ENCODE measurements around the gene CCNH.

DNA sequence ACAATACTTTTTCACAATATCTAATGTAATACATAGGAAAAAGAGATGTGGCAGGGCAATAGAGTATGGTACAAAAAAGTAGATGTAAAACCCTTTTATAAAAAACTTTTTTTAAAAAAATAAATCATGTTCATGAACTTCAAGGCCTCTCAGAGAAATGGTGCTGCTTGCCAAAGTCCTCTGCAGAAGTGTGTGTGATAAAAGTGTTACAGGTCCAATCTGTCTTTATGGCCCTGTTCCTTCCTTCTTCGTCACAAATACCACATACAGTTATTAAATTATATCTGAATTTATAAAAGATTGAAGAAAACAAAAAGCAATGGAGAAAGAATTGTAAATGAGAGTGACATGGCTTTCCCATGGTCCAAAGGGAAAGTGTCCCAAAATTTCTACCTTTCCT lies 21.7 kb upstream of the CCNH start:
- TF ChIP-seq, protein P1, sequence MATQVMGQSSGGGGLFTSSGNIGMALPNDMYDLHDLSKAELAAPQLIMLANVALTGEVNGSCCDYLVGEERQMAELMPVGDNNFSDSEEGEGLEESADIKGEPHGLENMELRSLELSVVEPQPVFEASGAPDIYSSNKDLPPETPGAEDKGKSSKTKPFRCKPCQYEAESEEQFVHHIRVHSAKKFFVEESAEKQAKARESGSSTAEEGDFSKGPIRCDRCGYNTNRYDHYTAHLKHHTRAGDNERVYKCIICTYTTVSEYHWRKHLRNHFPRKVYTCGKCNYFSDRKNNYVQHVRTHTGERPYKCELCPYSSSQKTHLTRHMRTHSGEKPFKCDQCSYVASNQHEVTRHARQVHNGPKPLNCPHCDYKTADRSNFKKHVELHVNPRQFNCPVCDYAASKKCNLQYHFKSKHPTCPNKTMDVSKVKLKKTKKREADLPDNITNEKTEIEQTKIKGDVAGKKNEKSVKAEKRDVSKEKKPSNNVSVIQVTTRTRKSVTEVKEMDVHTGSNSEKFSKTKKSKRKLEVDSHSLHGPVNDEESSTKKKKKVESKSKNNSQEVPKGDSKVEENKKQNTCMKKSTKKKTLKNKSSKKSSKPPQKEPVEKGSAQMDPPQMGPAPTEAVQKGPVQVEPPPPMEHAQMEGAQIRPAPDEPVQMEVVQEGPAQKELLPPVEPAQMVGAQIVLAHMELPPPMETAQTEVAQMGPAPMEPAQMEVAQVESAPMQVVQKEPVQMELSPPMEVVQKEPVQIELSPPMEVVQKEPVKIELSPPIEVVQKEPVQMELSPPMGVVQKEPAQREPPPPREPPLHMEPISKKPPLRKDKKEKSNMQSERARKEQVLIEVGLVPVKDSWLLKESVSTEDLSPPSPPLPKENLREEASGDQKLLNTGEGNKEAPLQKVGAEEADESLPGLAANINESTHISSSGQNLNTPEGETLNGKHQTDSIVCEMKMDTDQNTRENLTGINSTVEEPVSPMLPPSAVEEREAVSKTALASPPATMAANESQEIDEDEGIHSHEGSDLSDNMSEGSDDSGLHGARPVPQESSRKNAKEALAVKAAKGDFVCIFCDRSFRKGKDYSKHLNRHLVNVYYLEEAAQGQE (IDR thresholded peaks at IDR 0.05; ENCODE audit: low read depth), result no peak
- TF ChIP-seq SRF (IDR thresholded peaks at IDR 0.05; ENCODE audit: low read depth) (no peak), POLR2A (IDR thresholded peaks at IDR 0.05; ENCODE audit: borderline replicate concordance, extremely low read depth, insufficient read depth, insufficient read length) (no peak), CTCF (IDR thresholded peaks at IDR 0.05 in 2 of 3, conservative IDR thresholded peaks at IDR 0.05 in 1 of 3; ENCODE audit: borderline replicate concordance in 1 of 3, insufficient read depth in 1 of 3, low read depth in 2 of 3, low read length in 2 of 3) (no peak), ZNF274 (IDR thresholded peaks at IDR 0.05; ENCODE audit: low read depth, low read length) (no peak), POLR2AphosphoS5 (IDR thresholded peaks at IDR 0.05; ENCODE audit: low read depth, low read length) (no peak), YY1 (IDR thresholded peaks at IDR 0.05; ENCODE audit: extremely low read depth, insufficient replicate concordance, low read depth, low read length) (no peak), SP1 (IDR thresholded peaks at IDR 0.05; ENCODE audit: low read depth) (no peak), RAD21 (IDR thresholded peaks at IDR 0.05; ENCODE audit: low read depth) (no peak), CEBPB (IDR thresholded peaks at IDR 0.05; ENCODE audit: low read depth) (no peak), ATF3 (IDR thresholded peaks at IDR 0.05) (no peak), CBX3 (IDR thresholded peaks at IDR 0.05; ENCODE audit: low read depth) (no peak)

All from HCT116 (cell line).